Astrocyte of the cerebellum (primary cell): ENCODE data around the gene TP53RK.

Experiments
- DNase-seq: peaks from one replicate; pipeline ENCODE4 v3.0.0-alpha.2; 2011; ENCODE audit warnings: low read depth
- H3K4me3 ChIP-seq: 2 replicates; pipeline ENCODE4 v1.5.1; 2011; ENCODE audit warnings: mild to moderate bottlenecking, low read depth, low read length, moderate library complexity
- in situ Hi-C: cut with HindIII; loops from 2 replicates; pipeline ENCODE4 v1.10.0; 2017; ENCODE audit warnings: low sequenced_read_pairs
- TF ChIP-seq, protein P1 (sequence below): IDR thresholded peaks from 2 replicates; pipeline ENCODE4 v1.5.1; 2012; ENCODE audit warnings: low read length, low read depth, moderate library complexity, mild to moderate bottlenecking; ENCODE audit errors: missing control alignments

Gene TP53RK

DNA sequence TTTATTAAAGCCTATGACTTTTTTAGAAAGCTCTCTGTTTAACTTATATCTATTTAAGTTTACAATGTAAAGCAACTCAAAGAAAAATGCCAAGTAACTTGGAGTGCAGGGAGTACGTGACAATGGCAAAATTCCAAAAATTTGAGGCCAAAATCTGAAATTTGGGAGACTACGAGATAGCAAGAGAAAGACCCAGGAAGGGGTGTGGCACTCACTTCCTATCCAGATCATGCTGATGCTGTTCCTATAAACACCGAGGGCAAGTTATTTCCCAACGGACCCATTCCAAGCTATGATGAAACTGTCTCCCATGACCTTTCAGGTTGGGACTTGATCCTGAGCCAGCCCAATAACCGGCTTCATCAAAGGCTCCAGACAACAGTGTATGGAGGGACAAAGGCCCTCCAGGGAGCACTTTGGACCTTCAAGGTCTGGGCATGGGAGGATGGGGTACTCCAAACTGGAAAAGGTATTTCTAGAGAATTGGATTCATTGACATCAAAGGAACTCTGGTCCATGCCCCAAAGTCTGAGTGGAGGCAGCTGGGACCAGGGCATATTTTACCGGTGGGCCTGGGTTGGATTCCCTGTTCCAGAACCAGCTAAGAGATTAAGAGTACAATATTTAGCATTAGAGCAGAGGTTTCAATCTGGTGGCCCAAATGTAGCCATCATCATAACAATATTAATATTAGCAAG lies 22.3 kb downstream of the TP53RK start:
- no peak for DNase-seq
- H3K4me3 ChIP-seq = no peak overlapping the region
- TF ChIP-seq, protein P1, sequence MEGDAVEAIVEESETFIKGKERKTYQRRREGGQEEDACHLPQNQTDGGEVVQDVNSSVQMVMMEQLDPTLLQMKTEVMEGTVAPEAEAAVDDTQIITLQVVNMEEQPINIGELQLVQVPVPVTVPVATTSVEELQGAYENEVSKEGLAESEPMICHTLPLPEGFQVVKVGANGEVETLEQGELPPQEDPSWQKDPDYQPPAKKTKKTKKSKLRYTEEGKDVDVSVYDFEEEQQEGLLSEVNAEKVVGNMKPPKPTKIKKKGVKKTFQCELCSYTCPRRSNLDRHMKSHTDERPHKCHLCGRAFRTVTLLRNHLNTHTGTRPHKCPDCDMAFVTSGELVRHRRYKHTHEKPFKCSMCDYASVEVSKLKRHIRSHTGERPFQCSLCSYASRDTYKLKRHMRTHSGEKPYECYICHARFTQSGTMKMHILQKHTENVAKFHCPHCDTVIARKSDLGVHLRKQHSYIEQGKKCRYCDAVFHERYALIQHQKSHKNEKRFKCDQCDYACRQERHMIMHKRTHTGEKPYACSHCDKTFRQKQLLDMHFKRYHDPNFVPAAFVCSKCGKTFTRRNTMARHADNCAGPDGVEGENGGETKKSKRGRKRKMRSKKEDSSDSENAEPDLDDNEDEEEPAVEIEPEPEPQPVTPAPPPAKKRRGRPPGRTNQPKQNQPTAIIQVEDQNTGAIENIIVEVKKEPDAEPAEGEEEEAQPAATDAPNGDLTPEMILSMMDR = no peak
- in situ Hi-C loops = no loop called here

DNA sequence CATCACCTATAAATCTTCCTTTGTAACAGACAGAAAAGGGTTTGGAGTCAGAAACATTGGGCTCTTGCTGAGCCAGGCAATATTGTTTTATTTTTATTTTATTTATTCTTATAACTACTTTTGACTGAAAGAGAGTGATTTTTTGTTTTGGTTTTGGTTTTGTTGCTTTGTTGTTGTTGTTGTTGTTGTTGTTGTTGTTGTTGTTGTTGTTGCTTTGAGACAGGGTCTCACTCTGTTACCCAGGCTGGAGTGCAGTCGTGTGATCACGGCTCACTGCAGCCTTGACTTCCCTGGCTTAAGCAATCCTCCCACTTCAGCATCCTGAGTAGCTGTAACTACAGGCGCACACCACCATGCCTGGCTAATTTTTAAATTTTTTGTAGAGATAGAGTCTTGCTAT lies 22.9 kb downstream of the TP53RK start:
- in situ Hi-C loops = no loop called here
- no peak for DNase-seq
- TF ChIP-seq, protein P1 = no peak
- no peak overlapping the region for H3K4me3 ChIP-seq

DNA sequence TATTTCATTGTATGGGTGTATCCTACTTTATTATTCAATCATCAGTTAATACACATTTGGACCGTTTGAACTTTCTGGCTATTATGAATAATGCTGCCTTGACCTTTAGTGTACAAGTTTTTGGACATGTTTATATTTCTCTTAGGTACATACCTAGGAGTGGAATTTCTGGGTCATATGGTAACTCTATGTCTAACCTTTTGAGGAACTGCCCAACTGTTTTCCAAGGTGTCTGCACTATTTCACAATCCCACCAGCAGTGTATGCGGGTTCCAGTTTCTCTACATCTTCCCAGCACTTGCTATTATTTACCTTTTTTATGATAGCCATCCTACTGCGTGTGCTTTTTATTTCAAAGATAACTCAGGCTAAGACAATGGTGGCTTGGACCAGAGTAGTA lies 23.6 kb downstream of the TP53RK start:
- no peak overlapping the region for H3K4me3 ChIP-seq
- TF ChIP-seq, protein P1 = no peak
- in situ Hi-C loops = no loop called here
- DNase-seq = no peak

DNA sequence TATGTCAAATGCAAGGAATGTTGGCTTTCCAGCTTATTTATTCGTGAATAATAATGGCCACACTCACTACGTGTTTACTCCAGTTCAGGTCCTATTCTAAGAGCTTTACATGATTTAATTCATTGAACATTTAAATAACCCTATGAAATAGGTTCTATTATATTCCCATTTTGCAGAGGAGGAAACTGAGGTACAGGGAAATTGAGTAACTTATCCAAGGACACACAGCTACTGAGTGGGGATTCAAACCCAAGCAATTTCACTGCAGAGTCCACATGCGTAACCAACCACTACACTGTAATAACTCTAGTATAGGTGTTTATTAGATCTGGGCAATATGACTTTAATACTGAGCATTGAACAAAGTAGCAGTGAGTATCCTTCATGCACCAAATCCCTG lies 25.7 kb downstream of the TP53RK start:
- no peak overlapping the region for H3K4me3 ChIP-seq
- no peak for DNase-seq
- in situ Hi-C loops = no loop called here
- TF ChIP-seq, protein P1 = no peak

DNA sequence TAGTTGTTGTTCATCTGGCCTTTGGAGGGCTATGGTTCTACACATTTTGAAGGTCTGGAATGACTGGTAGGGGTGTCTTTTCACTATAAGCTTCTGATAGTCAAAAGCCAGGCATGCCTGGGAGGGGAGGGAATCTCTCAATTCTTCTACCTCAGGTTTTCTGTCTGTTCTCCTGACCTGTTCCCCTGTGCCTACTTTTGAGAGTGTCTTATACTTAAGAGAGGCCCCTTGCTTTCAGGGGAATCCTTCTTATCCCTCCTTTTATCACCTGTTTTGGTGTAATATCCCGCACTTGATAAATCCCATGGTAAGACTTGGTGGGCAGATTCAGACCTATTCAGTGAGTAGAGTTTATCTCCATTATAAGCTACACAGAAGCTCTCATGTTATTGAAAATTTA lies 27.6 kb downstream of the TP53RK start:
- TF ChIP-seq, protein P1 = no peak
- DNase-seq = no peak
- in situ Hi-C loops = no loop called here
- no peak overlapping the region for H3K4me3 ChIP-seq

DNA sequence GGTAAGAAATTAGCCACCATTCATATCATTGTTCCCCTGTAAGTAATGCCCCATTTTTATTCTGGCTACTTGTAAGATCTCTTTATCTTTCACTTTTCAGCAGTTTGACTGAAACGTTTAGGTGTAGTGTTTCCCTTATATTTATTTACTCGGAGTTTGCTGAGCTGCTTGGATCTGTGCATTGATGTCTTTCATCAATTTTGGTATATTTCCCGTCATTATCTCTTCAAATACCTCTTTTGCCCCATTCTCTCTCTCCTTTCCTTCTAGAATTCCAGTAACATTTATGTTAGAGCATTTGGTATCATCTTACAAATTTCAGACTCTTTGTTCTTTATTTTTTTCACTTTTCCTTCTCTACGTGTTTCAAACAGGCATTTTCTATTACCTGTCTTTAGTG lies 28.8 kb downstream of the TP53RK start:
- in situ Hi-C loops = no loop called here
- TF ChIP-seq, protein P1 = no peak
- H3K4me3 ChIP-seq = no peak overlapping the region
- no peak for DNase-seq
